OCI-LY1 (cell line): ENCODE measurements around the gene BCL2L12.

ENCODE experiments used
- EZH2 ChIP-seq: fragments of 200-600 bp; sonication (generic), shearing (Covaris generic); IDR thresholded peaks from 2 replicates; pipeline ENCODE4 v1.8.0; 2017; ENCODE audit warnings: borderline replicate concordance, mixed run types, mild to moderate bottlenecking, antibody characterized with exemption, low read length, moderate library complexity, mixed read lengths
- TF ChIP-seq, protein P1 (sequence below): fragments of 200-600 bp; sonication (generic), shearing (Covaris generic); IDR thresholded peaks from 2 replicates; pipeline ENCODE4 v1.5.1; 2017; ENCODE audit warnings: mild to moderate bottlenecking, antibody characterized with exemption, low read length, moderate library complexity, mixed read lengths

DNA sequence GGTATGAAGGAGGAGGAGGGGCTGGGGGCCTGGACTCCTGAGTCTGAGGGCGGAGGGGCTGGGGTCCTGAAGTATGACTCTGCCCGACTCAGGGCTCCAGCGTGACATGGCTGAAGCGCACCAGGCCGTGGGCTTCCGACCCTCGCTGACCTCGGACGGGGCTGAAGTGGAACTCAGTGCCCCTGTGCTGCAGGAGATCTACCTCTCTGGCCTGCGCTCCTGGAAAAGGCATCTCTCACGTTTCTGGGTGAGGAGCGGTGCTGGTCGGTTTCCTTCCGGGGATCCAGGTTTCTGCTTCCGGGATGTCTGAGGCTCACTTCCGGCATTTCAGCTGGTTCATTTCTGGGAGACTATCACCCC lies 26.4 kb downstream of the BCL2L12 start:
- TF ChIP-seq EZH2 = no peak
- TF ChIP-seq, protein P1, sequence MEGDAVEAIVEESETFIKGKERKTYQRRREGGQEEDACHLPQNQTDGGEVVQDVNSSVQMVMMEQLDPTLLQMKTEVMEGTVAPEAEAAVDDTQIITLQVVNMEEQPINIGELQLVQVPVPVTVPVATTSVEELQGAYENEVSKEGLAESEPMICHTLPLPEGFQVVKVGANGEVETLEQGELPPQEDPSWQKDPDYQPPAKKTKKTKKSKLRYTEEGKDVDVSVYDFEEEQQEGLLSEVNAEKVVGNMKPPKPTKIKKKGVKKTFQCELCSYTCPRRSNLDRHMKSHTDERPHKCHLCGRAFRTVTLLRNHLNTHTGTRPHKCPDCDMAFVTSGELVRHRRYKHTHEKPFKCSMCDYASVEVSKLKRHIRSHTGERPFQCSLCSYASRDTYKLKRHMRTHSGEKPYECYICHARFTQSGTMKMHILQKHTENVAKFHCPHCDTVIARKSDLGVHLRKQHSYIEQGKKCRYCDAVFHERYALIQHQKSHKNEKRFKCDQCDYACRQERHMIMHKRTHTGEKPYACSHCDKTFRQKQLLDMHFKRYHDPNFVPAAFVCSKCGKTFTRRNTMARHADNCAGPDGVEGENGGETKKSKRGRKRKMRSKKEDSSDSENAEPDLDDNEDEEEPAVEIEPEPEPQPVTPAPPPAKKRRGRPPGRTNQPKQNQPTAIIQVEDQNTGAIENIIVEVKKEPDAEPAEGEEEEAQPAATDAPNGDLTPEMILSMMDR = no peak
